Endothelial cell of umbilical vein (primary cell): ENCODE data around the gene SLC38A10. TPM values are rescaled to one million over a fixed set of nuclear protein-coding genes. Genes with fewer than 3 reads are reported as not detected.

Experiments used
- BruUV-seq: library from RNA; stranded (reverse); fragments of 400-500 nt; replicated peaks from 2 replicates; lab custom pipeline; 2021; lab: Mats Ljungman, UMichigan
- CTCF ChIA-PET: fragments of 300-600, 350-600 bp; sonication (Branson Sonifier 250); formaldehyde crosslinking; loops from one replicate; lab custom pipeline; 2021; ENCODE audit warnings: antibody characterized with exemption, inconsistent platforms; lab: Charles Lee
- POLR2A ChIA-PET: fragments of 300-600, 350-600 bp; sonication (Branson Sonifier 250); formaldehyde crosslinking; loops from one replicate; lab custom pipeline; 2021; ENCODE audit warnings: antibody characterized with exemption, inconsistent platforms; lab: Charles Lee
- DNase-seq: peaks from one replicate; pipeline ENCODE4 v3.0.0-alpha.2; 2011; ENCODE audit warnings: low read depth, low spot score
- FAIRE-seq: peaks from 2 replicates; lab custom pipeline; 2011; peaks lifted over from hg19 to GRCh38; lab: Jason Lieb, UNC
- H2AFZ ChIP-seq: 2 replicates; pipeline ENCODE4 v1.6.0; 2012; ENCODE audit warnings: low read depth, low read length, control low read depth, inconsistent platforms
- H3K27ac ChIP-seq: 2 replicates; pipeline ENCODE4 v1.5.1; 2011; ENCODE audit warnings: low read depth, mild to moderate bottlenecking, control low read depth, low read length, moderate library complexity; ENCODE audit not compliant: insufficient read depth
- H3K27me3 ChIP-seq, 2 experiments: 2 replicates each; pipeline versions ENCODE4 v1.6.0 to v1.6.1; 2011; ENCODE audit warnings: low read length in 2 of 2, mixed read lengths in 1 of 2; ENCODE audit not compliant: control insufficient read depth in 2 of 2, insufficient read depth in 2 of 2
- H3K36me3 ChIP-seq, 2 experiments: 2 replicates in 1 of 2; 3 replicates in 1 of 2; pipeline ENCODE4 v1.5.1; 2011; ENCODE audit warnings: low read length in 2 of 2, mild to moderate bottlenecking in 1 of 2, moderate library complexity in 1 of 2; ENCODE audit not compliant: control insufficient read depth in 2 of 2, insufficient read depth in 2 of 2; ENCODE audit errors: extremely low read depth in 1 of 2
- H3K4me1 ChIP-seq: 3 replicates; pipeline ENCODE4 v1.5.1; 2011; ENCODE audit warnings: mild to moderate bottlenecking, low read length; ENCODE audit not compliant: control insufficient read depth, insufficient read depth; ENCODE audit errors: extremely low read depth
- H3K4me2 ChIP-seq: 2 replicates; pipeline ENCODE4 v1.6.1; 2011; ENCODE audit warnings: low read length, control low read depth, mixed read lengths; ENCODE audit not compliant: insufficient read depth
- H3K4me3 ChIP-seq, 3 experiments: fragments of 200-600 bp in 1 of 3; sonication (generic), shearing (Covaris generic) in 1 of 3; replicated peaks in 1 of 3; 2 replicates each; pipeline ENCODE4 v1.5.1; 2011 to 2016; ENCODE audit warnings: control low read depth in 3 of 3, low read length in 3 of 3, mild to moderate bottlenecking in 2 of 3, inconsistent platforms in 1 of 3, low read depth in 1 of 3, moderate library complexity in 1 of 3; ENCODE audit not compliant: insufficient read depth in 1 of 3
- H3K79me2 ChIP-seq: 2 replicates; pipeline ENCODE4 v1.6.0; 2012; ENCODE audit warnings: low read length, inconsistent platforms; ENCODE audit not compliant: control insufficient read depth, insufficient read depth
- H3K9ac ChIP-seq: replicated peaks from 2 replicates; pipeline ENCODE3; 2011; ENCODE audit warnings: low read length, control low read depth; ENCODE audit not compliant: insufficient read depth; ENCODE audit errors: extremely low read depth
- H3K9me1 ChIP-seq: replicated peaks from 3 replicates; pipeline ENCODE4 v1.6.0; 2011; ENCODE audit warnings: mild to moderate bottlenecking, low read length; ENCODE audit not compliant: control insufficient read depth, insufficient read depth; ENCODE audit errors: extremely low read depth
- H3K9me3 ChIP-seq: replicated peaks from 2 replicates; pipeline ENCODE4 v1.5.1; 2012; ENCODE audit warnings: low read length, inconsistent platforms; ENCODE audit not compliant: control insufficient read depth, insufficient read depth
- H4K20me1 ChIP-seq: replicated peaks from 2 replicates; pipeline ENCODE3; 2011; ENCODE audit warnings: mild to moderate bottlenecking, low read length; ENCODE audit not compliant: control insufficient read depth, insufficient read depth; ENCODE audit errors: extremely low read depth
- CTCF ChIP-seq, 2 donors: IDR thresholded peaks; 1 replicate in 1 of 2; 2 replicates in 1 of 2; pipeline ENCODE4 v1.5.1; 2011; ENCODE audit warnings: low read length in 2 of 2, mild to moderate bottlenecking in 2 of 2, moderate library complexity in 2 of 2, control low read depth in 1 of 2, inconsistent platforms in 1 of 2, low read depth in 1 of 2; ENCODE audit not compliant: insufficient read depth in 1 of 2; ENCODE audit errors: extremely low read depth in 1 of 2
- EZH2 ChIP-seq: IDR thresholded peaks from 2 replicates; pipeline ENCODE4 v1.6.1; 2012; ENCODE audit warnings: borderline replicate concordance, low read depth, mild to moderate bottlenecking, moderate library complexity, low read length, inconsistent platforms; ENCODE audit not compliant: severe bottlenecking
- FOS ChIP-seq: IDR thresholded peaks from 2 replicates; pipeline ENCODE4 v1.6.1; 2011; ENCODE audit warnings: mild to moderate bottlenecking, low read length, moderate library complexity, borderline replicate concordance; ENCODE audit not compliant: insufficient read depth
- GATA2 ChIP-seq: IDR thresholded peaks from 2 replicates; pipeline ENCODE4 v1.7.0; 2011; ENCODE audit warnings: low read depth, mild to moderate bottlenecking, moderate library complexity, mixed read lengths, low read length; ENCODE audit not compliant: insufficient read length, insufficient read depth
- JUN ChIP-seq: IDR thresholded peaks from 2 replicates; pipeline ENCODE4 v1.6.1; 2011; ENCODE audit warnings: borderline replicate concordance, low read depth; ENCODE audit not compliant: insufficient read length, insufficient read depth
- MAX ChIP-seq: IDR thresholded peaks from 2 replicates; pipeline ENCODE4 v1.6.1; 2011; ENCODE audit not compliant: insufficient read depth, insufficient read length
- MYC ChIP-seq: IDR thresholded peaks from one replicate; pipeline ENCODE4 v1.6.1; 2011; ENCODE audit warnings: mild to moderate bottlenecking, low read depth, low read length
- POLR2A ChIP-seq: IDR thresholded peaks from 2 replicates; pipeline ENCODE4 v1.6.1; 2012; ENCODE audit warnings: low read depth, mild to moderate bottlenecking, control low read depth, low read length
- POLR2AphosphoS5 ChIP-seq: IDR thresholded peaks from 2 replicates; pipeline ENCODE4 v1.6.1; 2012; ENCODE audit warnings: low read depth, mild to moderate bottlenecking, control low read depth, low read length, moderate library complexity; ENCODE audit not compliant: insufficient read depth
- dilution Hi-C: fragments of 300-500 bp; cut with MboI; formaldehyde crosslinking; loops from one replicate; pipeline ENCODE4 v1.15.0; 2019; ENCODE audit warnings: low sequenced_read_pairs; ENCODE audit not compliant: extremely low pct_ligation_motif_present
- intact Hi-C: fragments of 100-400 bp; cut with micrococcal nuclease; formaldehyde crosslinking; loops from one replicate; pipeline ENCODE4 v1.10.0; 2022
- polyA plus RNA-seq, 4 experiments: library from polyadenylated mRNA; depleted of rRNA in 3 of 4; stranded (reverse) in 3 of 4; unstranded in 1 of 4; fragments of >200 nt; gene quantifications; 2 replicates each; pipeline versions ENCODE4 v1.2.1 to v1.2.3, GENCODE V29; 2011 to 2012; ENCODE audit warnings: missing spikeins in 1 of 4
- total RNA-seq: library from RNA; stranded (reverse); gene quantifications from 2 replicates; pipeline ENCODE4 v1.2.3, GENCODE V29; 2021

Gene SLC38A10
- total and polyA plus RNA-seq, 2 donors (not counting 3 experiments of a cell fraction or from before 2014, with no cell fraction given), result 72.7 to 113 TPM

GRCh38 chr17:81199482-81199830, 95.7 kb downstream of the SLC38A10 start:
- BruUV-seq, result no TSS peak
- FAIRE-seq (no peak), DNase-seq (no peak)
- Histone ChIP-seq H3K4me2 (no peak overlapping the region), H3K9me1 (no peaks in the 10 kb centered on the region), H3K36me3 (peaks cover 0 to 3% of the 10 kb centered on the region in 2 experiments), H4K20me1 (no peaks in the 10 kb centered on the region), H3K27ac (no peak overlapping the region), H2AFZ (no peak overlapping the region), H3K4me3 (no peak overlapping the region), H3K9ac (no peak overlapping the region), H3K4me1 (no peaks in the 10 kb centered on the region), H3K27me3 (no peaks in the 10 kb centered on the region), H3K9me3 (no peaks in the 10 kb centered on the region), H3K79me2 (no peaks in the 10 kb centered on the region)
- ChIA-PET POLR2A (no interaction called here), CTCF (interaction anchor here (1.5 to 4.4 kb wide), 4 partner anchors 9 to 64 kb away, joined by 3 to 91 read pairs (median 5); no protein-coding TSS in a partner anchor)
- no peak for TF ChIP-seq MAX
- TF ChIP-seq POLR2A, result no peak
- no peak for TF ChIP-seq MYC
- no peak for TF ChIP-seq POLR2AphosphoS5
- no peak for TF ChIP-seq EZH2
- no peak for TF ChIP-seq JUN
- no peak for TF ChIP-seq GATA2
- TF ChIP-seq FOS, result no peak
- no peak for TF ChIP-seq CTCF (IDR thresholded peaks at IDR 0.05; ENCODE audit: extremely low read depth in 1 of 2, insufficient read depth in 1 of 2, low read depth in 1 of 2, low read length in 2 of 2)
- intact Hi-C loops, result no loop called here
- dilution Hi-C loops, result no loop called here
